Smooth muscle cell (in vitro differentiated cells): ENCODE measurements around the gene MTMR3. TPM values are rescaled to one million over a fixed set of nuclear protein-coding genes. Genes with fewer than 3 reads are reported as not detected.
A peak's percentile ranks its signal among the peaks of the same experiment; 100 is the strongest.

ENCODE experiments used
- DNase-seq: peaks from one replicate; lab custom pipeline; 2025; ENCODE audit not compliant: unreplicated experiment; lab: John Stamatoyannopoulos, UW
- H2AFZ ChIP-seq: fragments of 200-600 bp; sonication (generic); 2 replicates; pipeline ENCODE4 v1.6.0; 2016; ENCODE audit warnings: antibody characterized with exemption, low read depth, mild to moderate bottlenecking
- H3F3A ChIP-seq: fragments of 200-600 bp; sonication (generic); 2 replicates; pipeline ENCODE4 v1.6.0; 2017; ENCODE audit warnings: antibody characterized with exemption, low read depth
- H3K27ac ChIP-seq: fragments of 200-600 bp; sonication (generic); 2 replicates; pipeline ENCODE4 v1.5.1; 2016; ENCODE audit warnings: low read depth, mild to moderate bottlenecking
- H3K27me3 ChIP-seq: fragments of 200-600 bp; sonication (generic); 2 replicates; pipeline ENCODE4 v1.6.1; 2016; ENCODE audit warnings: low read depth, mild to moderate bottlenecking
- H3K36me3 ChIP-seq: fragments of 200-600 bp; sonication (generic); 2 replicates; pipeline ENCODE4 v1.5.1; 2016; ENCODE audit warnings: low read depth
- H3K4me1 ChIP-seq: fragments of 200-600 bp; sonication (generic); 2 replicates; pipeline ENCODE4 v1.5.1; 2016; ENCODE audit warnings: low read depth
- H3K4me2 ChIP-seq: fragments of 200-600 bp; sonication (generic); 2 replicates; pipeline ENCODE4 v1.6.0; 2016; ENCODE audit warnings: mild to moderate bottlenecking
- H3K4me3 ChIP-seq: fragments of 200-600 bp; sonication (generic); 2 replicates; pipeline ENCODE4 v1.5.1; 2016; ENCODE audit warnings: mild to moderate bottlenecking
- H3K79me2 ChIP-seq: fragments of 200-600 bp; sonication (generic); 2 replicates; pipeline ENCODE4 v1.6.0; 2016; ENCODE audit warnings: low read depth, mild to moderate bottlenecking
- H3K9ac ChIP-seq: fragments of 200-600 bp; sonication (generic); 2 replicates; pipeline ENCODE4 v1.6.0; 2016; ENCODE audit warnings: low read depth
- H3K9me3 ChIP-seq: fragments of 200-600 bp; sonication (generic); replicated peaks from 2 replicates; pipeline ENCODE4 v1.5.1; 2016; ENCODE audit warnings: low read depth
- H4K20me1 ChIP-seq: fragments of 200-600 bp; sonication (generic); 2 replicates; pipeline ENCODE4 v1.6.0; 2016; ENCODE audit warnings: low read depth
- CTCF ChIP-seq: fragments of 200-600 bp; sonication (generic); IDR thresholded peaks from 2 replicates; pipeline ENCODE4 v1.5.1; 2017; ENCODE audit warnings: borderline replicate concordance, mild to moderate bottlenecking, antibody characterized with exemption; ENCODE audit not compliant: insufficient read depth, poor library complexity, severe bottlenecking
- WGBS: methylation state at CpG from one replicate; pipeline ENCODE4 v1.1.7; 2016; ENCODE audit warnings: low lambda C conversion rate; 5-methylcytosine and 5-hydroxymethylcytosine counted together
- polyA plus RNA-seq: library from polyadenylated mRNA; unstranded; fragments of >200 nt; fragmentation: Nextera tagmentation; extraction: Ambion mirVana; gene quantifications from 2 replicates; pipeline ENCODE4 v1.2.1, GENCODE V29; 2016
- total RNA-seq: library from RNA; depleted of rRNA; stranded (reverse); fragments of >200 nt; gene quantifications from 2 replicates; pipeline ENCODE4 v1.2.3, GENCODE V29; 2014

MTMR3 gene
- total and polyA plus RNA-seq, 2 experiments from 2014 or later: 15.8 to 48.9 TPM

GRCh38 chr22:29945435-29945834, 62.5 kb downstream of the MTMR3 start:
- no peak overlapping the region for H2AFZ ChIP-seq
- WGBS: 87% methylated on average over 3 of the region's 3 CpGs
- H3K27ac ChIP-seq: no peak overlapping the region
- H3K4me2 ChIP-seq: no peak overlapping the region
- no peak overlapping the region for H3K4me3 ChIP-seq
- no peak overlapping the region for H3K9ac ChIP-seq
- H3K79me2 ChIP-seq: peaks cover 92% of the 10 kb centered on the region
- no peaks in the 10 kb centered on the region for H3K9me3 ChIP-seq
- H4K20me1 ChIP-seq: peaks cover 91% of the 10 kb centered on the region
- no peaks in the 10 kb centered on the region for H3F3A ChIP-seq
- DNase-seq: no peak
- H3K36me3 ChIP-seq: no peaks in the 10 kb centered on the region
- peaks cover 8% of the 10 kb centered on the region for H3K4me1 ChIP-seq
- no peaks in the 10 kb centered on the region for H3K27me3 ChIP-seq
- no peak for TF ChIP-seq CTCF

- Histone ChIP-seq H3K9ac (no peak overlapping the region), H3K79me2 (peaks cover 96% of the 10 kb centered on the region), H3K4me1 (peaks cover 8% of the 10 kb centered on the region), H3K4me3 (no peak overlapping the region), H3K9me3 (no peaks in the 10 kb centered on the region), H3K27ac (no peak overlapping the region), H3K27me3 (no peaks in the 10 kb centered on the region), H4K20me1 (peaks cover 95% of the 10 kb centered on the region), H2AFZ (no peak overlapping the region), H3F3A (no peaks in the 10 kb centered on the region), H3K36me3 (no peaks in the 10 kb centered on the region), H3K4me2 (no peak overlapping the region)
- WGBS: 75% methylated on average over 2 of the region's 2 CpGs
- no peak for DNase-seq
- TF ChIP-seq CTCF: no peak
Observed at GRCh38 chr22:29946220-29946619, 63.2 kb downstream of the MTMR3 start.

- no peak for DNase-seq
- H3K9ac ChIP-seq: no peak overlapping the region
- no peaks in the 10 kb centered on the region for H3F3A ChIP-seq
- H3K36me3 ChIP-seq: no peaks in the 10 kb centered on the region
- no peak overlapping the region for H3K27ac ChIP-seq
- H3K27me3 ChIP-seq: no peaks in the 10 kb centered on the region
- peaks cover 100% of the 10 kb centered on the region for H4K20me1 ChIP-seq
- peaks cover 8% of the 10 kb centered on the region for H3K4me1 ChIP-seq
- no peak overlapping the region for H2AFZ ChIP-seq
- peaks cover 97% of the 10 kb centered on the region for H3K79me2 ChIP-seq
- peak overlapping the region; percentile 20 for H3K4me2 ChIP-seq
- no peak for TF ChIP-seq CTCF
- 51% methylated on average over 4 of the region's 4 CpGs for WGBS
- H3K4me3 ChIP-seq: no peak overlapping the region
- H3K9me3 ChIP-seq: no peaks in the 10 kb centered on the region
Observed at GRCh38 chr22:29947410-29948384, 64.7 kb downstream of the MTMR3 start.
